ENCODE measurements around the gene HOXB7. TPM values are rescaled to one million over a fixed set of nuclear protein-coding genes. Genes with fewer than 3 reads are reported as not detected.

HOXB7 gene
- total RNA-seq, 1 experiment from 2014 or later, result not detected

DNA sequence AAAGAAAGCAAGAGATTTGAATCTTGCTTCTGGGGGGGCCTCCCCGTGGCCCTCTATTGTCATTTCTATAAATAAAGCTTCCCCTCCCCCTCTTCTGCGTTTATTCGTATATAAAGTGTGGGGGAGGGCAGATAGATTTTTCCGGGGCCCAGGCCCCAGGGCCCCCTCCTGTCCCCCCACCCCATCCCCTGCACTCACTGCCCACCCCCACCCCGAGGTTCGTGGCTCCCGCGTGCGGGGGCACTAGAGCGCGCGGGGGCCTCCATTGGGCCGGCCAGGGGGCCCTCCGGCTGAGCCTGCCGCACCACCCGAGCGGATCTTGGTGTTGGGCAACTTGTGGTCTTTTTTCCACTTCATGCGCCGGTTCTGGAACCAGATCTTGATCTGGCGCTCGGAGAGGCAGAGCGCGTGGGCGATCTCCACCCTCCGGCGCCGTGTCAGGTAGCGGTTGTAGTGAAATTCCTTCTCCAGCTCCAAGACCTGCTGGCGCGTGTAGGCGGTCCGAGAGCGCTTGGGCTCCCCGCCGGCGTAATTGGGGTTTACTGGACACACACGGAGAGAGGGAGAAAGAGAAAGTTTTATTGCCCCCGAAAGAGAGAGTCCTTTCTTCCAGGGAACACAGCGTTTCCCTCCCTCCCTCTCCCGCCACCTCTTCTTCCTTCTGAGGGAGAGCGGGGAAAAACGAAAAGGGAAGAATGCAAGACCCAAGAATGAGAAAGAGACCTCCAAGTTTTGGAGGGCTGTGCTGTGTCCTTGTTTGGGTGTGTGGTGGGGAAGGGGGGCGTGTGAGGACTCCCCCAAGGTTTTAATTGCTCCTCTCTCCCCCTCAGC, 34.1 kb downstream of the HOXB7 start:
- no peak overlapping the region for H3K9ac ChIP-seq (ENCODE audit: extremely low read depth, insufficient read length, low read length)
- H3K4me2 ChIP-seq (ENCODE audit: insufficient read depth, insufficient read length, low read length), result no peak overlapping the region
- DNase-seq, result no peak
- no peak overlapping the region for H3K4ac ChIP-seq (ENCODE audit: low read depth, low read length)
- peaks cover 2 to 28% of the 10 kb centered on the region in 2 experiments for H3K4me1 Mint-ChIP-seq
- no peak overlapping the region for H2BK5ac ChIP-seq (ENCODE audit: insufficient read length, low read length)
- no peaks in the 10 kb centered on the region; a peak in 1 of 7 replicates for H3K36me3 Mint-ChIP-seq (ENCODE audit: insufficient read depth in 1 of 3, low read depth in 3 of 3)
- H4K91ac ChIP-seq (ENCODE audit: insufficient read length, low read depth, low read length), result no peak overlapping the region
- WGBS (ENCODE audit: extremely low coverage, insufficient read length, low lambda C conversion rate), result no CpG with 5 or more reads among the region's 43 CpGs
- TF ChIP-seq, protein P1, sequence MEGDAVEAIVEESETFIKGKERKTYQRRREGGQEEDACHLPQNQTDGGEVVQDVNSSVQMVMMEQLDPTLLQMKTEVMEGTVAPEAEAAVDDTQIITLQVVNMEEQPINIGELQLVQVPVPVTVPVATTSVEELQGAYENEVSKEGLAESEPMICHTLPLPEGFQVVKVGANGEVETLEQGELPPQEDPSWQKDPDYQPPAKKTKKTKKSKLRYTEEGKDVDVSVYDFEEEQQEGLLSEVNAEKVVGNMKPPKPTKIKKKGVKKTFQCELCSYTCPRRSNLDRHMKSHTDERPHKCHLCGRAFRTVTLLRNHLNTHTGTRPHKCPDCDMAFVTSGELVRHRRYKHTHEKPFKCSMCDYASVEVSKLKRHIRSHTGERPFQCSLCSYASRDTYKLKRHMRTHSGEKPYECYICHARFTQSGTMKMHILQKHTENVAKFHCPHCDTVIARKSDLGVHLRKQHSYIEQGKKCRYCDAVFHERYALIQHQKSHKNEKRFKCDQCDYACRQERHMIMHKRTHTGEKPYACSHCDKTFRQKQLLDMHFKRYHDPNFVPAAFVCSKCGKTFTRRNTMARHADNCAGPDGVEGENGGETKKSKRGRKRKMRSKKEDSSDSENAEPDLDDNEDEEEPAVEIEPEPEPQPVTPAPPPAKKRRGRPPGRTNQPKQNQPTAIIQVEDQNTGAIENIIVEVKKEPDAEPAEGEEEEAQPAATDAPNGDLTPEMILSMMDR (conservative IDR thresholded peaks at IDR 0.05), result no peak
- H2BK20ac ChIP-seq (ENCODE audit: low read depth, low read length, poor library complexity, severe bottlenecking), result no peak overlapping the region
- H3K9me3 ChIP-seq (ENCODE audit: control insufficient read depth, low read depth, low read length), result no peaks in the 10 kb centered on the region
- no peak overlapping the region for H3T11ph ChIP-seq (ENCODE audit: low read length)
- H3K4me1 ChIP-seq (ENCODE audit: insufficient read depth, low read length), result no peaks in the 10 kb centered on the region
- H3K79me1 ChIP-seq (ENCODE audit: insufficient read depth, low read depth, low read length, poor library complexity, severe bottlenecking), result no peaks in the 10 kb centered on the region
- no peak overlapping the region for H2BK15ac ChIP-seq (ENCODE audit: low read depth, low read length)
- H4K20me1 ChIP-seq (ENCODE audit: control insufficient read depth, insufficient read depth, insufficient read length), result no peaks in the 10 kb centered on the region
- peaks cover 38% of the 10 kb centered on the region for H3K27me3 Mint-ChIP-seq (ENCODE audit: low read depth)
- no peak overlapping the region for H2BK12ac ChIP-seq (ENCODE audit: insufficient read length, low read depth, low read length)
- H3K27me3 ChIP-seq (ENCODE audit: insufficient read depth, low read length), result peaks cover 96% of the 10 kb centered on the region
- no peak overlapping the region for H3K14ac ChIP-seq (ENCODE audit: insufficient read depth, low read length)
- no peak overlapping the region for H2BK120ac ChIP-seq (ENCODE audit: low read depth, low read length, poor library complexity, severe bottlenecking)
- no peak overlapping the region for H3K18ac ChIP-seq (ENCODE audit: insufficient read length, low read depth, low read length)
- no peak overlapping the region for H3K27ac Mint-ChIP-seq
- H3K56ac ChIP-seq (ENCODE audit: insufficient read length, low read depth, low read length), result no peak overlapping the region
- H3K27ac ChIP-seq (ENCODE audit: insufficient read length, low read depth, low read length), result no peak overlapping the region
- peaks cover 7 to 17% of the 10 kb centered on the region in 2 experiments; a peak in 4 of 5 replicates for H3K9me3 Mint-ChIP-seq
- H3K23me2 ChIP-seq (ENCODE audit: insufficient read length, low read depth, low read length, poor library complexity, severe bottlenecking), result no peaks in the 10 kb centered on the region
- H2AFZ ChIP-seq (ENCODE audit: low read length), result no peak overlapping the region
- no peak overlapping the region for H3K23ac ChIP-seq (ENCODE audit: insufficient read length, low read depth, low read length)
- no peaks in the 10 kb centered on the region for H3K79me2 ChIP-seq (ENCODE audit: insufficient read depth, low read length)
- H3K4me3 Mint-ChIP-seq, result no peak overlapping the region
- H4K8ac ChIP-seq (replicated peaks; ENCODE audit: insufficient read length, low read depth, low read length), result no peak overlapping the region
- H4K5ac ChIP-seq (ENCODE audit: insufficient read length, low read depth, low read length), result no peak overlapping the region
- no peak overlapping the region for H2AK5ac ChIP-seq (ENCODE audit: insufficient read length, low read length)

Measured in H9 (cell line).